Activated CD4-positive, alpha-beta T cell treated with anti-CD3 and anti-CD28 coated beads for 36 hours (primary cell): ENCODE results near the gene DLGAP1. TPM values are rescaled to one million over a fixed set of nuclear protein-coding genes. Genes with fewer than 3 reads are reported as not detected.

Experiments used
- ATAC-seq: fragments of 200-7000 bp; cut with Tn5 transposase; one replicate; pipeline ENCODE4 v1.10.0; 2021; ENCODE audit warnings: mild to moderate bottlenecking, moderate library complexity
- CTCF ChIA-PET: fragments of 350-600 bp; sonication (Branson Sonifier 250); formaldehyde crosslinking; loops from one replicate; lab custom pipeline; 2021; ENCODE audit warnings: antibody characterized with exemption; lab: Charles Lee
- POLR2A ChIA-PET: fragments of 350-600 bp; sonication (Branson Sonifier 250); formaldehyde crosslinking; loops from one replicate; lab custom pipeline; 2021; ENCODE audit warnings: antibody characterized with exemption, inconsistent platforms; lab: Charles Lee
- DNase-seq: peaks from one replicate; pipeline ENCODE4 v3.0.0-alpha.2; 2020
- H3K27ac Mint-ChIP-seq: one replicate; pipeline ENCODE4 v1.8.0; 2021; ENCODE audit warnings: mixed read lengths
- H3K27me3 Mint-ChIP-seq: one replicate; pipeline ENCODE4 v1.8.0; 2021; ENCODE audit warnings: mixed read lengths
- H3K36me3 Mint-ChIP-seq: one replicate; pipeline ENCODE4 v1.8.0; 2021; ENCODE audit warnings: low read depth, mixed read lengths
- H3K4me1 Mint-ChIP-seq: one replicate; pipeline ENCODE4 v1.8.0; 2021; ENCODE audit warnings: mixed read lengths
- H3K4me3 Mint-ChIP-seq: one replicate; pipeline ENCODE4 v1.8.0; 2021; ENCODE audit warnings: mild to moderate bottlenecking, moderate library complexity, mixed read lengths
- H3K9me3 Mint-ChIP-seq: one replicate; pipeline ENCODE4 v1.8.0; 2021; ENCODE audit warnings: low read depth, mixed read lengths
- intact Hi-C, 2 experiments: fragments of 100-400 bp; cut with DNase I in 1 of 2; cut with micrococcal nuclease in 1 of 2; formaldehyde crosslinking; loops; one replicate each; pipeline versions ENCODE4 v1.14.2 to v1.15.1; 2022 to 2024; cut with DNase I, micrococcal nuclease
- total RNA-seq, 2 experiments: library from RNA; stranded (reverse); gene quantifications; one replicate each; pipeline ENCODE4 v1.2.3, GENCODE V29; 2021

DLGAP1 gene
- total RNA-seq, 2 experiments from 2014 or later, result 0.14 TPM; not detected in 1

GRCh38 chr18:3906116-3906750, 548.9 kb downstream of the DLGAP1 start:
- Mint-ChIP-seq H3K36me3 (no peaks in the 10 kb centered on the region), H3K9me3 (no peaks in the 10 kb centered on the region), H3K27me3 (peaks cover 1% of the 10 kb centered on the region), H3K27ac (no peak overlapping the region), H3K4me1 (no peaks in the 10 kb centered on the region), H3K4me3 (no peak overlapping the region)
- ChIA-PET CTCF (interaction anchor here (1.2 to 1.4 kb wide), 2 partner anchors 11 to 89 kb away, joined by 3 read pairs; no protein-coding TSS in a partner anchor), POLR2A (no interaction called here)
- ATAC-seq (no peak), DNase-seq (no peak)
- intact Hi-C loops, result no loop called here

- Mint-ChIP-seq H3K9me3 (no peaks in the 10 kb centered on the region), H3K27ac (no peak overlapping the region), H3K36me3 (no peaks in the 10 kb centered on the region), H3K4me1 (no peaks in the 10 kb centered on the region), H3K4me3 (no peak overlapping the region), H3K27me3 (peaks cover 6% of the 10 kb centered on the region)
- ATAC-seq (no peak), DNase-seq (no peak)
- intact Hi-C loops, result no loop called here
- ChIA-PET POLR2A (no interaction called here), CTCF (no interaction called here)
These were observed 551.8 kb downstream of the DLGAP1 start for GRCh38 chr18:3903337-3903736.

- Mint-ChIP-seq H3K36me3 (no peaks in the 10 kb centered on the region), H3K27me3 (peaks cover 6% of the 10 kb centered on the region), H3K9me3 (no peaks in the 10 kb centered on the region), H3K4me3 (no peak overlapping the region), H3K4me1 (no peaks in the 10 kb centered on the region), H3K27ac (no peak overlapping the region)
- intact Hi-C loops, result no loop called here
- CTCF ChIA-PET, result no interaction called here
- ATAC-seq (no peak), DNase-seq (no peak)
- POLR2A ChIA-PET, result interaction anchor here (0.6 kb wide), 1 partner anchor 20 kb away, joined by 4 read pairs; no protein-coding TSS in a partner anchor
These were observed 552.4 kb downstream of the DLGAP1 start for GRCh38 chr18:3902676-3903075.

- no peak overlapping the region for H3K27ac Mint-ChIP-seq
- no peak overlapping the region for H3K4me3 Mint-ChIP-seq
- POLR2A ChIA-PET, result no interaction called here
- no peaks in the 10 kb centered on the region for H3K36me3 Mint-ChIP-seq
- H3K27me3 Mint-ChIP-seq, result peaks cover 6% of the 10 kb centered on the region
- no peaks in the 10 kb centered on the region for H3K9me3 Mint-ChIP-seq
- no peak for ATAC-seq
- no peak for DNase-seq
- CTCF ChIA-PET, result interaction anchor here (1.3 kb wide), 1 partner anchor 131 kb away, joined by 3 read pairs; no protein-coding TSS in a partner anchor
- intact Hi-C loops, result no loop called here
- no peaks in the 10 kb centered on the region for H3K4me1 Mint-ChIP-seq
These were observed 553.3 kb downstream of the DLGAP1 start for GRCh38 chr18:3901811-3902210.

DNA sequence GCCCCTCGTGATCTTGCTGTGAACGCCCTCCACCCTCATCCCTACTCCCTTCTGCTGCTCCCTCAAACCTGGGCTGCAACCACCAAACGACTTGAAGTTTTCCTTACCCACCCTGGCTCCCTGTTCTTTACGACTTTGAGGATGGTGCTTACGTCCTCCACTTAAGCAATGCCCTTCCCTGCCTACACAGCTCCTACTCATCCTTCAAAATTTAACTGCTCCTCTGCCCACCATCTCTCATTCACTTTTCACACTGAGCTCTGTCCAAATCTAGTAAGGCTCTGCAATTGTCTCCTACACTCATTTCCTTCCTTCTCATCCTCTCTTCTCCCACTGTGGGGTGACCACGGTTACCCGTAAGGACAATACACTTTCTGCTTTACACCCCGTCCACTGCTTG, 554.1 kb downstream of the DLGAP1 start:
- POLR2A ChIA-PET, result no interaction called here
- H3K9me3 Mint-ChIP-seq, result no peaks in the 10 kb centered on the region
- no peaks in the 10 kb centered on the region for H3K36me3 Mint-ChIP-seq

DNA sequence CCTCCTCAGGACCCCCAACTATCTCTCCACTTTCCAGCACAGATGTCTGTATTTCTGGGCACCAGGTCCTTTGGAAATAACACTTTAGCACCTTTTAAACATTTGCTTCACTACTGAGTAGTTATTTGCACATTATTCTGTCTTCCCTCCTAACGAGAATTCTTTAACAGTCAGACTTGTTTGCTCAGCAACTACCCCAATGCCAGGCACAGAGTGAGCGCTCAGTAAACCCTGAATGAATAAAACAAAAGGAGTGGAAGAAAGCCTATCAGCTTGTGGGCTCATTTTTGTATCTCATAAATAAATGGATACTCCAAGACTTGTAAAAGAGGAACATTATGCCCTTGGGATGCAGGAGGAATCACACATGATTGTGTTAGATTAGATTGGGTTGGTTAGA, 554.8 kb downstream of the DLGAP1 start:
- no peak for DNase-seq
- H3K9me3 Mint-ChIP-seq, result no peaks in the 10 kb centered on the region
- no peak for ATAC-seq
- H3K36me3 Mint-ChIP-seq, result no peaks in the 10 kb centered on the region
- H3K27ac Mint-ChIP-seq, result no peak overlapping the region
- intact Hi-C loops, result no loop called here
- H3K4me3 Mint-ChIP-seq, result no peak overlapping the region
- POLR2A ChIA-PET, result no interaction called here
- CTCF ChIA-PET, result no interaction called here
- H3K4me1 Mint-ChIP-seq, result no peaks in the 10 kb centered on the region
- peaks cover 6% of the 10 kb centered on the region for H3K27me3 Mint-ChIP-seq

More for the DNA sequence above, 554.1 kb downstream of the DLGAP1 start:
- Mint-ChIP-seq H3K27ac (no peak overlapping the region), H3K27me3 (peaks cover 6% of the 10 kb centered on the region), H3K4me3 (no peak overlapping the region), H3K4me1 (no peaks in the 10 kb centered on the region)
- CTCF ChIA-PET, result interaction anchor here (1.3 kb wide), 1 partner anchor 130 kb away, joined by 3 read pairs; no protein-coding TSS in a partner anchor
- intact Hi-C loops, result no loop called here
- no peak for DNase-seq
- no peak for ATAC-seq

GRCh38 chr18:3898861-3899613, 556.1 kb downstream of the DLGAP1 start:
- intact Hi-C loops, result no loop called here
- Mint-ChIP-seq H3K27me3 (peaks cover 6% of the 10 kb centered on the region), H3K27ac (no peak overlapping the region), H3K9me3 (no peaks in the 10 kb centered on the region), H3K4me3 (no peak overlapping the region), H3K36me3 (no peaks in the 10 kb centered on the region), H3K4me1 (no peaks in the 10 kb centered on the region)
- DNase-seq, result no peak
- no peak for ATAC-seq
- CTCF ChIA-PET, result no interaction called here
- POLR2A ChIA-PET, result no interaction called here

GRCh38 chr18:3892152-3892551, 563.0 kb downstream of the DLGAP1 start:
- CTCF ChIA-PET, result interaction anchor here (0.6 kb wide), 1 partner anchor 35 kb away, joined by 4 read pairs; no protein-coding TSS in a partner anchor
- intact Hi-C loops, result no loop called here
- ATAC-seq (no peak), DNase-seq (no peak)
- H3K4me1 Mint-ChIP-seq, result no peaks in the 10 kb centered on the region
- H3K27me3 Mint-ChIP-seq, result peaks cover 2% of the 10 kb centered on the region
- POLR2A ChIA-PET, result no interaction called here
- no peak overlapping the region for H3K4me3 Mint-ChIP-seq
- H3K9me3 Mint-ChIP-seq, result no peaks in the 10 kb centered on the region
- no peak overlapping the region for H3K27ac Mint-ChIP-seq
- H3K36me3 Mint-ChIP-seq, result no peaks in the 10 kb centered on the region

DNA sequence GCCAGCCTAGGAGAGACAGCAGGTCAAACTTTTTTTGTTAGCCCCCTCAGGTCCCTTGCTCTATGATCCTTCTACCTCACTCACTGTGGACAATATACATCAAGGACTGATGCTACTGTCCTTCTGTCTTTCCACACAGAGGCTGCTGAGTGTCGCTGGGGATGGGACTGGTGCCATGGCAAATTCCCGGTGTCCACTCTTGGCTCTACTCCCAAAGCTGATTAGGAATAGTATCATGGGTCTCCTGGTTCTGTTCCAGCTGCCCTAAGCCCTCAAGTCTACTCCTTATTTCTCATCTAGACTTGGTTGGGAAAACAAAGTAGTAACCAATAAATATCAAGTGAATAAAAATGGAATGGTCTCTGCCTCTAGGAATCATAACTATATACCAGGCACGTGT, 563.9 kb downstream of the DLGAP1 start:
- intact Hi-C loops, result no loop called here

DNA sequence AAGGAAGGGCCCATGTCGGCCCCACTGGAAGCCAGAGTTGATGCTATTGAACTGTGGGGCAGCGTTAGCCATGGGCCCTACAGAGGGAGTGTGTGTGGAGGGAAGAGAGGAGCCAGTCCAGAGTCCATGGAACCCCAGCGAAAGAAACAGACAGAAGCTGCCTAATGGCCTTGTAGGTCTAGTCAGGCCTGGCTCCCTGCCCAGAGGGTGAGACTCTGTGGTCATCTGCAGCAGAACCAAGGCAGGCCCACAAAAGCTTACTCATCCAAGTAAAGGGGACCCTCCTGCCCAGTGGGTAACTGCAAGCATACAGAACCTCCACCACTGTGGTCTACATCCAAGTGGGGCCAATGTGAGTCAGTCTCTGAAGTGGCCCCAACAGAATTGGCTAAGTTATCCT, 565.3 kb downstream of the DLGAP1 start:
- Mint-ChIP-seq H3K27me3 (peaks cover 9% of the 10 kb centered on the region), H3K4me1 (no peaks in the 10 kb centered on the region), H3K9me3 (no peaks in the 10 kb centered on the region), H3K36me3 (no peaks in the 10 kb centered on the region), H3K4me3 (no peak overlapping the region), H3K27ac (no peak overlapping the region)
- intact Hi-C loops, result no loop called here
- ATAC-seq (no peak), DNase-seq (no peak)
- POLR2A ChIA-PET, result no interaction called here
- CTCF ChIA-PET, result interaction anchor here (1.0 kb wide), 1 partner anchor 20 kb away, joined by 3 read pairs; no protein-coding TSS in a partner anchor

More for the DNA sequence above, 563.9 kb downstream of the DLGAP1 start:
- ATAC-seq, result no peak
- Mint-ChIP-seq H3K36me3 (no peaks in the 10 kb centered on the region), H3K9me3 (no peaks in the 10 kb centered on the region), H3K4me1 (no peaks in the 10 kb centered on the region), H3K27me3 (peaks cover 9% of the 10 kb centered on the region), H3K27ac (no peak overlapping the region), H3K4me3 (no peak overlapping the region)
- CTCF ChIA-PET, result no interaction called here
- POLR2A ChIA-PET, result no interaction called here
- DNase-seq, result no peak

DNA sequence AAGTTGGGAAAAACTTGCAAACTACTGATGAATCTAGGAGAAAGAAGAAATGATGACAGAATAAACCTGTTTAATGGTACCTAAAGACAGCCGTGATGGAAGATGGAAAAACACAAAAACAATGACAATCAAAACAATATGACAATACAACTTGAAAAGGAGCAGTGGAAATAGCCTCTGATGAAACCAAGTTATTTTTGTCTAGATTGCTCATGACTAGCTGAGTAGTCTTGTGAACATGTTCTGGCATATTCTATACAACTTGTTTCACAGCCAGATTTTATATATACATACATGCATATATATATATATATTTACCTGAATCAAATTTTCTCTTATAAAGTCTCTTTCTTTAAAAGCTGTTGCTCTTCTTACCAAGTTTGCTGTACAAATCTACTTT, 566.0 kb downstream of the DLGAP1 start:
- H3K9me3 Mint-ChIP-seq, result no peaks in the 10 kb centered on the region

More for the DNA sequence above, 566.0 kb downstream of the DLGAP1 start:
- Mint-ChIP-seq H3K36me3 (no peaks in the 10 kb centered on the region), H3K4me1 (no peaks in the 10 kb centered on the region), H3K27ac (no peak overlapping the region), H3K27me3 (peaks cover 9% of the 10 kb centered on the region), H3K4me3 (no peak overlapping the region)
- CTCF ChIA-PET, result interaction anchor here (1.0 kb wide), 1 partner anchor 19 kb away, joined by 3 read pairs; no protein-coding TSS in a partner anchor
- DNase-seq (no peak), ATAC-seq (no peak)
- intact Hi-C loops, result no loop called here
- POLR2A ChIA-PET, result no interaction called here
